ENCODE measurements around the gene PXYLP1. TPM values are rescaled to one million over a fixed set of nuclear protein-coding genes. Genes with fewer than 3 reads are reported as not detected.

The PXYLP1 gene
- total RNA-seq, 2 donors from 2014 or later, result 37.7 to 53.6 TPM

- Mint-ChIP-seq H3K4me3 (no peak overlapping the region), H3K27me3 (ENCODE audit: insufficient read depth) (peaks cover 5% of the 10 kb centered on the region), H3K9me3 (peaks cover 1% of the 10 kb centered on the region), H3K36me3 (ENCODE audit: low read depth) (no peaks in the 10 kb centered on the region), H3K27ac (no peak overlapping the region), H3K4me1 (peaks cover 2% of the 10 kb centered on the region)
- Histone ChIP-seq H3K9ac (ENCODE audit: extremely low read depth, low read length, poor library complexity, severe bottlenecking) (no peak overlapping the region), H3K27me3 (ENCODE audit: control insufficient read depth, insufficient read depth, low read length, poor library complexity, severe bottlenecking) (no peaks in the 10 kb centered on the region), H3K4me1 (ENCODE audit: control insufficient read depth, insufficient read depth, low read length) (no peaks in the 10 kb centered on the region), H3K27ac (ENCODE audit: low read depth, low read length) (no peak overlapping the region), H3K9me3 (ENCODE audit: control insufficient read depth, low read length) (no peaks in the 10 kb centered on the region), H3K36me3 (ENCODE audit: control insufficient read depth, insufficient read depth, low read length) (no peaks in the 10 kb centered on the region), H3K4me3 (ENCODE audit: low read length) (no peak overlapping the region)
- TF ChIP-seq CTCF (conservative IDR thresholded peaks at IDR 0.05), result no peak
- WGBS, 2 experiments (ENCODE audit: insufficient coverage in 1 of 2, insufficient read length in 1 of 2), result 83 to 88% methylated on average over 9 to 13 of the region's 13 CpGs
- no peak for DNase-seq
Observed at GRCh38 chr3:141193066-141193830, 38.4 kb upstream of the PXYLP1 start.

GRCh38 chr3:141201122-141201521 is 30.5 kb upstream of the PXYLP1 start:
- H3K9ac ChIP-seq (ENCODE audit: extremely low read depth, low read length, poor library complexity, severe bottlenecking), result no peak overlapping the region
- no peak overlapping the region for H3K27ac ChIP-seq (ENCODE audit: low read depth, low read length)
- no peak overlapping the region for H3K27ac Mint-ChIP-seq
- no peak for DNase-seq
- peaks cover 5% of the 10 kb centered on the region for H3K27me3 Mint-ChIP-seq (ENCODE audit: insufficient read depth)
- H3K27me3 ChIP-seq (ENCODE audit: control insufficient read depth, insufficient read depth, low read length, poor library complexity, severe bottlenecking), result no peaks in the 10 kb centered on the region
- no peak overlapping the region for H3K4me3 Mint-ChIP-seq
- no peaks in the 10 kb centered on the region for H3K9me3 ChIP-seq (ENCODE audit: control insufficient read depth, low read length)
- no peak overlapping the region for H3K4me3 ChIP-seq (ENCODE audit: low read length)
- no peaks in the 10 kb centered on the region for H3K9me3 Mint-ChIP-seq
- WGBS, 2 experiments (ENCODE audit: insufficient coverage in 1 of 2, insufficient read length in 1 of 2), result 74% methylated on average over 3 of the region's 3 CpGs; no CpG with 5 or more reads in 1 of the 2 experiments
- no peaks in the 10 kb centered on the region for H3K36me3 Mint-ChIP-seq (ENCODE audit: low read depth)
- no peaks in the 10 kb centered on the region for H3K36me3 ChIP-seq (ENCODE audit: control insufficient read depth, insufficient read depth, low read length)
- TF ChIP-seq CTCF (conservative IDR thresholded peaks at IDR 0.05), result no peak
- peaks cover 3% of the 10 kb centered on the region for H3K4me1 ChIP-seq (ENCODE audit: control insufficient read depth, insufficient read depth, low read length)
- peaks cover 13% of the 10 kb centered on the region for H3K4me1 Mint-ChIP-seq

- Histone ChIP-seq H3K9ac (ENCODE audit: extremely low read depth, low read length, poor library complexity, severe bottlenecking) (no peak overlapping the region), H3K4me1 (ENCODE audit: control insufficient read depth, insufficient read depth, low read length) (peaks cover 3% of the 10 kb centered on the region), H3K4me3 (ENCODE audit: low read length) (no peak overlapping the region), H3K27me3 (ENCODE audit: control insufficient read depth, insufficient read depth, low read length, poor library complexity, severe bottlenecking) (no peaks in the 10 kb centered on the region), H3K27ac (ENCODE audit: low read depth, low read length) (no peak overlapping the region), H3K36me3 (ENCODE audit: control insufficient read depth, insufficient read depth, low read length) (no peaks in the 10 kb centered on the region), H3K9me3 (ENCODE audit: control insufficient read depth, low read length) (no peaks in the 10 kb centered on the region)
- Mint-ChIP-seq H3K4me3 (no peak overlapping the region), H3K27ac (no peak overlapping the region), H3K4me1 (peaks cover 13% of the 10 kb centered on the region), H3K36me3 (ENCODE audit: low read depth) (no peaks in the 10 kb centered on the region), H3K9me3 (no peaks in the 10 kb centered on the region), H3K27me3 (ENCODE audit: insufficient read depth) (peaks cover under 1% of the 10 kb centered on the region)
- 89 to 92% methylated on average over 4 of the region's 4 CpGs for WGBS, 2 experiments (ENCODE audit: insufficient coverage in 1 of 2, insufficient read length in 1 of 2)
- DNase-seq, result no peak
- no peak for TF ChIP-seq CTCF (conservative IDR thresholded peaks at IDR 0.05)
Observed at GRCh38 chr3:141202682-141203081, 28.9 kb upstream of the PXYLP1 start.

All from endodermal cell (in vitro differentiated cells).